Esophagus muscularis mucosa (tissue), 4 donors: ENCODE data around the gene GALNT15. TPM values are rescaled to one million over a fixed set of nuclear protein-coding genes. Genes with fewer than 3 reads are reported as not detected.

ENCODE experiments used
- DNase-seq: peaks from one replicate; pipeline ENCODE4 v3.0.0-alpha.2; 2017; ENCODE audit errors: extremely low spot score
- H3K27ac ChIP-seq, 4 donors: fragments of 200-600 bp; sonication (generic); replicated peaks in 1 of 4; 1 replicate in 3 of 4; 2 replicates in 1 of 4; pipeline ENCODE4 v1.5.1; 2016 to 2019; ENCODE audit warnings: mild to moderate bottlenecking in 1 of 4
- H3K27me3 ChIP-seq, 4 donors: fragments of 200-600 bp; sonication (generic); one replicate each; pipeline versions ENCODE4 v1.5.1 to v1.6.0; 2016 to 2019
- H3K36me3 ChIP-seq, 4 donors: fragments of 200-600 bp; sonication (generic); one replicate each; pipeline ENCODE4 v1.5.1; 2016 to 2019
- H3K4me1 ChIP-seq, 4 donors: fragments of 200-600 bp; sonication (generic); one replicate each; pipeline ENCODE4 v1.5.1; 2016 to 2019
- H3K4me3 ChIP-seq, 4 donors: fragments of 200-600 bp; sonication (generic); 1 replicate in 2 of 4; 2 replicates in 2 of 4; pipeline ENCODE4 v1.5.1; 2016 to 2019; ENCODE audit warnings: mild to moderate bottlenecking in 4 of 4, moderate library complexity in 1 of 4
- H3K9me3 ChIP-seq, 4 donors: fragments of 200-600 bp; sonication (generic); 1 replicate in 3 of 4; 2 replicates in 1 of 4; pipeline ENCODE4 v1.5.1; 2016 to 2019
- CTCF ChIP-seq, 3 experiments: fragments of 200-600 bp in 2 of 3; fragments of 450-650 bp in 1 of 3; sonication (generic) in 2 of 3; IDR thresholded peaks; one replicate each; pipeline ENCODE4 v1.5.1; 2017 to 2019; ENCODE audit warnings: antibody characterized with exemption in 3 of 3, mild to moderate bottlenecking in 2 of 3, moderate library complexity in 1 of 3
- EP300 ChIP-seq: sonication (generic); formaldehyde crosslinking; IDR thresholded peaks from one replicate; pipeline ENCODE4 v1.6.1; 2017; ENCODE audit warnings: antibody characterized with exemption
- POLR2A ChIP-seq: fragments of 450-650 bp; IDR thresholded peaks from one replicate; pipeline ENCODE4 v1.6.1; 2017; ENCODE audit warnings: antibody characterized with exemption, moderate library complexity, mild to moderate bottlenecking, low read depth
- POLR2AphosphoS5 ChIP-seq, 2 donors: sonication (generic); formaldehyde crosslinking; IDR thresholded peaks; one replicate each; pipeline ENCODE4 v1.6.1; 2017; ENCODE audit warnings: antibody characterized with exemption in 2 of 2
- WGBS: methylation state at CpG from one replicate; pipeline ENCODE4 v1.1.5; 2018; 5-methylcytosine and 5-hydroxymethylcytosine counted together
- intact Hi-C: fragments of 100-400 bp; cut with DNase I; formaldehyde crosslinking; loops from one replicate; pipeline ENCODE4 v1.15.1; 2023
- total RNA-seq, 4 donors: library from RNA; depleted of rRNA; stranded (reverse); fragments of >200 nt; gene quantifications; one replicate each; pipeline versions ENCODE4 v1.1.0 to v1.2.1, GENCODE V29; 2016

The GALNT15 gene
- total RNA-seq, 4 donors from 2014 or later: 76.0 to 320 (median 135) TPM

- TF ChIP-seq POLR2A: no peak
- no peak for TF ChIP-seq POLR2AphosphoS5 (IDR thresholded peaks at IDR 0.05)
- TF ChIP-seq CTCF (IDR thresholded peaks at IDR 0.05): no peak
- TF ChIP-seq EP300: no peak
- Histone ChIP-seq H3K4me3 (peak overlapping the region in 1 of 4 donors; percentile 68), H3K4me1 (peaks cover 8 to 57% (median 22%) of the 10 kb centered on the region in 4 donors), H3K27me3 (no peaks in the 10 kb centered on the region), H3K36me3 (peaks cover 0 to 51% (median 4%) of the 10 kb centered on the region in 4 donors), H3K27ac (peak overlapping the region in 3 of 4 donors; percentile 28 to 44 (median 41)), H3K9me3 (no peaks in the 10 kb centered on the region)
- no peak for DNase-seq
- WGBS: 91% methylated on average over 3 of the region's 3 CpGs
- intact Hi-C loops: no loop called here
Measured at GRCh38 chr3:16180737-16181134, 6.3 kb downstream of the GALNT15 start.

- 76% methylated on average over 6 of the region's 6 CpGs for WGBS
- peaks cover 8 to 57% (median 22%) of the 10 kb centered on the region in 4 donors for H3K4me1 ChIP-seq
- H3K36me3 ChIP-seq: peaks cover 0 to 51% (median 4%) of the 10 kb centered on the region in 4 donors
- no peaks in the 10 kb centered on the region for H3K9me3 ChIP-seq
- intact Hi-C loops: no loop called here
- DNase-seq: peak; percentile 97
- H3K27me3 ChIP-seq: no peaks in the 10 kb centered on the region
- H3K27ac ChIP-seq: peak overlapping the region; percentile 20 to 59 (median 46)
- TF ChIP-seq EP300 (no peak), CTCF (IDR thresholded peaks at IDR 0.05) (no peak), POLR2AphosphoS5 (IDR thresholded peaks at IDR 0.05) (peak; percentile 30 to 67), POLR2A (no peak)
- H3K4me3 ChIP-seq: peak overlapping the region in 1 of 4 donors; percentile 68
Measured at GRCh38 chr3:16181361-16181760, 6.9 kb downstream of the GALNT15 start.

GRCh38 chr3:16182183-16182582 lies 7.7 kb downstream of the GALNT15 start:
- no peak for DNase-seq
- H3K36me3 ChIP-seq: peaks cover 0 to 51% (median 4%) of the 10 kb centered on the region in 4 donors
- H3K4me3 ChIP-seq: peak overlapping the region in 1 of 4 donors; percentile 33
- H3K4me1 ChIP-seq: peaks cover 8 to 57% (median 22%) of the 10 kb centered on the region in 4 donors
- no peaks in the 10 kb centered on the region for H3K27me3 ChIP-seq
- TF ChIP-seq EP300: no peak
- no peak for TF ChIP-seq POLR2A
- TF ChIP-seq CTCF (IDR thresholded peaks at IDR 0.05): no peak
- TF ChIP-seq POLR2AphosphoS5 (IDR thresholded peaks at IDR 0.05): no peak
- intact Hi-C loops: no loop called here
- no peaks in the 10 kb centered on the region for H3K9me3 ChIP-seq
- H3K27ac ChIP-seq: peak overlapping the region; percentile 20 to 59 (median 46)
- whole genome bisulfite sequencing: 95% methylated on average over 2 of the region's 2 CpGs

- H3K36me3 ChIP-seq: peaks cover 0 to 51% (median 4%) of the 10 kb centered on the region in 4 donors
- H3K4me3 ChIP-seq: peak overlapping the region in 1 of 4 donors; percentile 27
- no peak for TF ChIP-seq POLR2A
- no peak for TF ChIP-seq POLR2AphosphoS5 (IDR thresholded peaks at IDR 0.05)
- no peak for TF ChIP-seq CTCF (IDR thresholded peaks at IDR 0.05)
- TF ChIP-seq EP300: no peak
- no peaks in the 10 kb centered on the region for H3K9me3 ChIP-seq
- intact Hi-C loops: no loop called here
- H3K27me3 ChIP-seq: no peaks in the 10 kb centered on the region
- WGBS: 93% methylated on average over 5 of the region's 5 CpGs
- H3K27ac ChIP-seq: peak overlapping the region in 3 of 4 donors; percentile 7 to 59 (median 44)
- H3K4me1 ChIP-seq: peaks cover 8 to 57% (median 22%) of the 10 kb centered on the region in 4 donors
- no peak for DNase-seq
Measured at GRCh38 chr3:16182612-16183011, 8.1 kb downstream of the GALNT15 start.

GRCh38 chr3:16183082-16183481 lies 8.6 kb downstream of the GALNT15 start:
- peak overlapping the region; percentile 7 to 59 (median 42) for H3K27ac ChIP-seq
- TF ChIP-seq POLR2AphosphoS5 (IDR thresholded peaks at IDR 0.05) (no peak), EP300 (no peak), POLR2A (no peak), CTCF (IDR thresholded peaks at IDR 0.05) (no peak)
- DNase-seq: no peak
- H3K4me1 ChIP-seq: peaks cover 8 to 55% (median 19%) of the 10 kb centered on the region in 4 donors
- peaks cover 0 to 51% (median 4%) of the 10 kb centered on the region in 4 donors for H3K36me3 ChIP-seq
- no CpG with 5 or more reads among the region's 1 CpG for WGBS
- H3K4me3 ChIP-seq: peak overlapping the region in 1 of 4 donors; percentile 27
- no peaks in the 10 kb centered on the region for H3K9me3 ChIP-seq
- intact Hi-C loops: no loop called here
- H3K27me3 ChIP-seq: no peaks in the 10 kb centered on the region
